GM18505 (cell line): Measurements from ENCODE around the gene PAX7.
"Not testable (repeated sequence)": the region's sequence is repeated elsewhere in the genome, so short reads cannot be mapped to it uniquely, and the experiment has no call there.

Experiments used
- ATAC-seq: cut with Tn5 transposase; IDR thresholded peaks from one replicate; pipeline ENCODE4 v1.9.1; 2021; ENCODE audit not compliant: unreplicated experiment
- POLR2A ChIP-seq: IDR thresholded peaks from 4 replicates; pipeline ENCODE4 v1.6.1; 2011; ENCODE audit warnings: borderline replicate concordance; ENCODE audit not compliant: insufficient read depth, insufficient read length; ENCODE audit errors: extremely low read depth

PAX7 gene

GRCh38 chr1:18761948-18762840 is 131.5 kb downstream of the PAX7 start:
- TF ChIP-seq POLR2A = no peak
- ATAC-seq = no peak

DNA sequence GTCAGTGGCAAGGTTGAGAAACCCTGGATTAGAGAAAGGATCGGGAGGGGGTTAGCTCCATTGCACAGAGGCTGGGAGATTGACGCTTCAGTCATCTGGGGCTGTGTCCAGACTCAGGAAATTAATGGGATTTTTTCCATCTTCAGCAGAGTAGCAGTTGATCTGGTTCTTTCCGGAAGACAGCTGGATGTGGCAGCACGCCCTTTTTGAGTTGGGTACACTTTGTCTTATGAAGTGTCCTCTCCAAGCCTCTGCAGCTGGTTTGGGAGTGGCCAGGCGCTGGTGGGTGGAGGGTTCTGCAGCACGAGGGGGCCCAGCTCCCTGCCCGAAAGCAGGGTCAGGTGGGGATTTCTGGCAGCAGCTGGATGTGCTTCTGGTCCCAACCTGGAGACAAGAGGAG is 133.7 kb downstream of the PAX7 start:
- TF ChIP-seq POLR2A = no peak
- ATAC-seq = no peak

GRCh38 chr1:18765725-18766124 is 135.1 kb downstream of the PAX7 start:
- no peak for TF ChIP-seq POLR2A
- ATAC-seq = no peak

DNA sequence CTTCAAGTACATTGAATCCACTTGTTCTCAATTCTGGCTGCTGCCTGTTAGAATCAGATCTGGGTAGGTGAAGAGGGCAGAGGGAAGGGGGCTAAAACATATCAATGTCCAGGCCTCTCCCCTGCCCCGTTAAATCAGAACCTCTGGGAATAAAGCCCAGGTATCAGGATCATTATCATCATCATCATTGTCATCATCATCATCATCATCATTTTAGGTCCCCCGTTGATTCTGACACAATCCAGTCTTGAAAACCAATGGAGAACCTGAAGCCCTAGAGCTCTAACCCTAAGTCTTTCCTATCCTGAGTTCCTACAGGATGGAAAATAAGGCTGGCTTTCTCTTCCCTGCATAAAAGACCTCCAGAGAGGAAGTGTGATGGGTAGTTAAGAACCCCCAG is 135.7 kb downstream of the PAX7 start:
- TF ChIP-seq POLR2A = no peak
- ATAC-seq = no peak

GRCh38 chr1:18767576-18767975 is 136.9 kb downstream of the PAX7 start:
- not testable (repeated sequence) for ATAC-seq

DNA sequence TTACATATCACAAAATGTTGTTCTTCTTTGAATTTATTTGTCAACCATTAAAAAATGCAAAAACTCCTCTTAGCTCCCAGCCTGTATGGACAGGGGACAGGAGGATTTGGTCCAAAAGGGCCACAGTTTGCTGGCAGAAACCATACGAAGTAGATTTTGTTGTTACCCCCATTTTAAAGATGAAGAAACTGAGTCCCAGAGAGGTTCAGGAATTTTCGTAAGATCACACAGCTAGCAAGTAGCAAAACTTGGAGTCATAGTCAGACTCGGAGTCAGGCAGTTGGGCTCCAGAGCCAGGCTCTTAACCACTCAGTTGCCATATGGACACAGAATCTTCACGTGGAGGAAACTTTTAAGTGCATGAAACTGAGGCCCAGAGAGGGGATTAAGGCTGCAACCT is 137.4 kb downstream of the PAX7 start:
- TF ChIP-seq POLR2A = no peak
- no peak for ATAC-seq

GRCh38 chr1:18769140-18769539 is 138.5 kb downstream of the PAX7 start:
- ATAC-seq = no peak
- no peak for TF ChIP-seq POLR2A

GRCh38 chr1:18770799-18771198 is 140.2 kb downstream of the PAX7 start:
- TF ChIP-seq POLR2A = no peak
- no peak for ATAC-seq

DNA sequence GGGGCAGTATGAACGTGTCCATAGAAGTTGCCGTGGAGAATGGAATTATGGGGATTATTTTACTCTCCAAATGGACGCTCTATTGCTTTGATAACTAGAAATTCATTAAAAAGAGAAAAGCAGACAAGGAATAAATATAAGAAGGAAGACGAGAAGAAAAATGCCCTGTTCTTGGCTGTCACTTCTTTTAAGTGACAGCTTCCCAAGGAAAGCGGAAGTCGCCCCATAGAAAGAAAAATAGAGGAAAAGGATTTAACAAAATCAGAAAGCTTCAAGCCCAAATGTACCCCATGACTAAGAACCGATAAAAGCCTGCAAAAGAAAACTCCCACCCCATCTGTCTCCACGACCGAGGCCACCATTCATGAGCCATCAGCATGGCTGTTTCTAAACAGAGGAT is 143.1 kb downstream of the PAX7 start:
- TF ChIP-seq POLR2A = no peak
- ATAC-seq = no peak

DNA sequence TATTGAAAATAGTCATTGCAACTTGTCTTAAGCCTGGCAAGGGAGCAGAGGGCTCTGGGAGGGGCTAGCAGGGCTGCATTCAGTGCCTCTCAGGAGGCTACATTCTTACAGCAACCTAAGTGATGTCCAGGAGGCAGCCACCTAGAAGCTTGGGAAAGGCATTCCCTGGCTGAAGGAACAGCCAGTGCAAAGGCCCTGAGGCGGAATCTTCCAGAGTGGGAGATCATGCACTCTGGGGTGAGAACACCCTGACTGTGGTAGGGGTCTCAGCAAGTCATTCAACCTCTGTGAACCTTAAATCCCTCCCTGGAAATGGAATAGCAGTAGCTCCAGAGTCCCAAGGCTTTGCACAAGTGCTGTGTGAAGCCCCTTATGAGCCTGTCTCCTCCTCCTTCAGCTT is 144.7 kb downstream of the PAX7 start:
- ATAC-seq = no peak
- no peak for TF ChIP-seq POLR2A

- no peak for ATAC-seq
- no peak for TF ChIP-seq POLR2A
These were observed 146.1 kb downstream of the PAX7 start for GRCh38 chr1:18776777-18777176.

DNA sequence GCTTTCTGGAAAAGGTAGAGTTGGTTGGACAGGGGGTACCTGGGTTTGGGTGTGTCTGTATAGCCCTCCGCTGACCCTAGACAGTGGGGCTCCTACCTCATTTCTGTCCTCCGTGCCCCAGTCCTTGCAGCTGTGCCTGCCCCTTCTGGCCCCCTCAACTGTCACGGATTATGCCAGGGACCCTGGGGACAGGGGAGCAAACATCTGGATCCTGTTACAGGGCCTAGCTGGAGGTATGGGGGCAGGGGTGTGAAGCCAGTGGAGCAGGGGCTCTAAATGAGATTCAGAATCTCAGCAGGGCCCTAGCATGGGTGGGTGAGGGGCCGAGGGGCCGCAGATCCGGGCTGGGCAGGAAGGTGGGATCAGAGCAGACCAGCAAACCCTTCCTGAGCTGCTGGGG is 147.8 kb downstream of the PAX7 start:
- no peak for ATAC-seq
- TF ChIP-seq POLR2A = no peak

GRCh38 chr1:18781031-18781430 is 150.4 kb downstream of the PAX7 start:
- no peak for TF ChIP-seq POLR2A
- no peak for ATAC-seq

GRCh38 chr1:18783705-18784481 is 153.2 kb downstream of the PAX7 start:
- no peak for ATAC-seq

More at GRCh38 chr1:18783705-18784481, 153.2 kb downstream of the PAX7 start:
- TF ChIP-seq POLR2A = no peak
